Colonic mucosa (tissue), 4 donors: ENCODE results near the gene LRP1-AS. TPM values are rescaled to one million over a fixed set of nuclear protein-coding genes. Genes with fewer than 3 reads are reported as not detected.

Experiments used
- DNase-seq: peaks from one replicate; pipeline ENCODE4 v3.0.0-alpha.2; 2020
- H3K27ac ChIP-seq: fragments of 200-600 bp; one replicate; pipeline ENCODE4 v1.8.0; 2021
- H3K27me3 ChIP-seq: fragments of 200-600 bp; one replicate; pipeline ENCODE4 v1.8.0; 2021
- H3K36me3 ChIP-seq: fragments of 200-600 bp; one replicate; pipeline ENCODE4 v1.8.0; 2021
- H3K4me1 ChIP-seq: fragments of 200-600 bp; one replicate; pipeline ENCODE4 v1.8.0; 2021; ENCODE audit warnings: mild to moderate bottlenecking
- H3K4me3 ChIP-seq: fragments of 200-600 bp; one replicate; pipeline ENCODE4 v1.8.0; 2021
- H3K9ac ChIP-seq, 2 donors: one replicate each; pipeline ENCODE4 v1.7.0; 2013; ENCODE audit warnings: control low read depth in 2 of 2, low read depth in 2 of 2, low read length in 2 of 2
- H3K9me3 ChIP-seq: fragments of 200-600 bp; one replicate; pipeline ENCODE4 v1.8.0; 2021
- intact Hi-C: fragments of 100-400 bp; cut with DNase I; formaldehyde crosslinking; loops from one replicate; pipeline ENCODE4 v1.14.1; 2022
- total RNA-seq, 2 donors: library from RNA; stranded (reverse); fragmentation: NEBNext Ultra II Directional in 1 of 2; extraction: Animal tissue kit (Norgen Biotek cat#: 25700) in 1 of 2; gene quantifications; one replicate each; pipeline ENCODE4 v1.2.1, GENCODE V29; 2021
- TF ChIP-seq, protein P1 (sequence below): fragments of 200-600 bp; IDR thresholded peaks from one replicate; pipeline ENCODE4 v1.8.0; 2022; ENCODE audit warnings: antibody characterized with exemption, mild to moderate bottlenecking
- donor health status: healthy.
- donor health status: DM: no; HTN: no; CAD: no.
- donor health status: DM: no; HTN: no; CAD: no.

The LRP1-AS gene
- total RNA-seq, 2 donors from 2014 or later = not detected

GRCh38 chr12:57111031-57111734, 36.2 kb downstream of the LRP1-AS start, which contains the start of gene STAT6:
TSS of gene STAT6 (minus strand) at chr12:57111362. CDS start at chr12:57108278, 3,084 bp downstream.
- DNase-seq = peak; percentile 91
- TF ChIP-seq, protein P1, sequence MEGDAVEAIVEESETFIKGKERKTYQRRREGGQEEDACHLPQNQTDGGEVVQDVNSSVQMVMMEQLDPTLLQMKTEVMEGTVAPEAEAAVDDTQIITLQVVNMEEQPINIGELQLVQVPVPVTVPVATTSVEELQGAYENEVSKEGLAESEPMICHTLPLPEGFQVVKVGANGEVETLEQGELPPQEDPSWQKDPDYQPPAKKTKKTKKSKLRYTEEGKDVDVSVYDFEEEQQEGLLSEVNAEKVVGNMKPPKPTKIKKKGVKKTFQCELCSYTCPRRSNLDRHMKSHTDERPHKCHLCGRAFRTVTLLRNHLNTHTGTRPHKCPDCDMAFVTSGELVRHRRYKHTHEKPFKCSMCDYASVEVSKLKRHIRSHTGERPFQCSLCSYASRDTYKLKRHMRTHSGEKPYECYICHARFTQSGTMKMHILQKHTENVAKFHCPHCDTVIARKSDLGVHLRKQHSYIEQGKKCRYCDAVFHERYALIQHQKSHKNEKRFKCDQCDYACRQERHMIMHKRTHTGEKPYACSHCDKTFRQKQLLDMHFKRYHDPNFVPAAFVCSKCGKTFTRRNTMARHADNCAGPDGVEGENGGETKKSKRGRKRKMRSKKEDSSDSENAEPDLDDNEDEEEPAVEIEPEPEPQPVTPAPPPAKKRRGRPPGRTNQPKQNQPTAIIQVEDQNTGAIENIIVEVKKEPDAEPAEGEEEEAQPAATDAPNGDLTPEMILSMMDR = no peak
- peaks cover 12% of the 10 kb centered on the region for H3K4me1 ChIP-seq
- H3K27me3 ChIP-seq = no peaks in the 10 kb centered on the region
- no peaks in the 10 kb centered on the region for H3K9me3 ChIP-seq
- intact Hi-C loops = loop anchor here (10.0 kb wide), 1 partner anchor 276 kb away; no protein-coding TSS in a partner anchor
- peak within 1 kb of the TSS; percentile 99 for H3K27ac ChIP-seq
- peak within 1 kb of the TSS; percentile 97 to 100 for H3K9ac ChIP-seq
- H3K36me3 ChIP-seq = peaks cover 8% of the 10 kb centered on the region
- H3K4me3 ChIP-seq = peak within 1 kb of the TSS; percentile 65

DNA sequence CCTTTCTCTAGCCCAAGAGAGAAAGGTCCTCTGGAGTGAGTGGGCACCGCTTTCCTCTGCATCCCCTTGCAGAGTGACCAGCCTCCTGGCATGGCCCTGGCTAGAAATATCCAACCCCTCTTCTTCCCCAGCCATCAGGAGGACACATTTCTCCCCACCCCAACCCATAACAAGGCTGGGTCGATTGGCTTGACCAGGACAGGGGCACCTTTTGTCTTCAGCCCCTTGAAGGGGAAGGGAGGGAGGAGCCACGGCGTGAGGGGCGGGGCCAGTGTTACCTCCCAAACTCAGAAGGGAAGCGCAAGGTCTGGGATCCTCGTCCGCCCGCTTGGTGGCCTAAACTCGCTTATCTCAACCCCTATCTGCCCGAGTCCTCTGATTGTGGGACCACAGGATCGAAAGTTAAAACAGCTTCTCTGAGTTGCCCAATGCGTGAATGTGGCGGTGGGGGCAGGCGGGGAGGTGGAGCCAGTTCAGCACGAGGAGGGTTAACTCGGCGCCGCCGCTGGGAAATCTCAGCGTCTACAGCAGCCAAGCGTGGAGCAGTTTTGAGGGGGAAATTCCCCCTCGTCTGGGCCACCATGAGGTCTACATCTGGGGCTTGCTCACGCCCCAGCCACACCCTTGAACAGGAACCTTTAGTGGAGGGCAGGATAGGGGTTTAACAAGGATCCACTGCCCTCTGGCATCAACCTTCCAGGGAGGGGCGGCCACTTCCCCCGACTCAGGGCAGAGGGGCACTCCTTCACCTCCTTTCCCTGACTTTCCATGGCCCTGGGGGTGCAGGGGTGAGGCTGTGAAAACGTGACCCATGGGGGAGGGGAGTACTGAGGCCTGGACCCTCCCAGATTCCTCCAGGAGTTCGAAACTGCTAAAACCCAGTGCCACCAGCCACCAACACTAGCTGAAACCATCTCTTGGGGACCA, 37.1 kb downstream of the LRP1-AS start:
- H3K27me3 ChIP-seq = no peaks in the 10 kb centered on the region
- peak overlapping the region; percentile 97 to 100 for H3K9ac ChIP-seq
- peak; percentile 89 for DNase-seq
- intact Hi-C loops = loop anchor here (10.0 kb wide), 1 partner anchor 276 kb away; no protein-coding TSS in a partner anchor
- no peaks in the 10 kb centered on the region for H3K9me3 ChIP-seq
- peaks cover 12% of the 10 kb centered on the region for H3K4me1 ChIP-seq
- peak overlapping the region; percentile 99 for H3K27ac ChIP-seq
- peak overlapping the region; percentile 65 for H3K4me3 ChIP-seq
- H3K36me3 ChIP-seq = peaks cover 15% of the 10 kb centered on the region
- TF ChIP-seq, protein P1 = no peak

GRCh38 chr12:57109207-57110103, 38.0 kb downstream of the LRP1-AS start:
- Histone ChIP-seq H3K27me3 (no peaks in the 10 kb centered on the region), H3K27ac (peak overlapping the region; percentile 99), H3K4me3 (peak overlapping the region; percentile 65), H3K4me1 (peaks cover 12% of the 10 kb centered on the region), H3K9ac (peak overlapping the region; percentile 97 to 100), H3K9me3 (no peaks in the 10 kb centered on the region), H3K36me3 (peaks cover 18% of the 10 kb centered on the region)
- peak; percentile 17 for DNase-seq
- TF ChIP-seq, protein P1 = no peak
- intact Hi-C loops = loop anchor here (10.0 kb wide), 1 partner anchor 275 kb away; no protein-coding TSS in a partner anchor

- H3K4me1 ChIP-seq = peaks cover 11% of the 10 kb centered on the region
- H3K27ac ChIP-seq = no peak overlapping the region
- intact Hi-C loops = no loop called here
- H3K27me3 ChIP-seq = no peaks in the 10 kb centered on the region
- TF ChIP-seq, protein P1 = no peak
- no peak overlapping the region for H3K9ac ChIP-seq
- no peaks in the 10 kb centered on the region for H3K9me3 ChIP-seq
- peaks cover 22% of the 10 kb centered on the region for H3K36me3 ChIP-seq
- DNase-seq = peak; percentile 23
- H3K4me3 ChIP-seq = no peak overlapping the region
Measured at GRCh38 chr12:57107456-57108155, 39.8 kb downstream of the LRP1-AS start.
